Thyroid gland (tissue), 4 donors: ENCODE measurements around the gene CNKSR2. TPM values are rescaled to one million over a fixed set of nuclear protein-coding genes. Genes with fewer than 3 reads are reported as not detected.

Experiments
- DNase-seq, 2 donors: peaks; one replicate each; pipeline ENCODE4 v3.0.0-alpha.2; 2019
- H3K27ac ChIP-seq, 3 donors: fragments of 200-600 bp; sonication (generic); 1 replicate in 2 of 3; 2 replicates in 1 of 3; pipeline ENCODE4 v1.5.1; 2016 to 2019; ENCODE audit warnings: mild to moderate bottlenecking in 1 of 3, moderate library complexity in 1 of 3
- H3K27me3 ChIP-seq: fragments of 200-600 bp; sonication (generic); one replicate; pipeline ENCODE4 v1.5.1; 2019
- H3K36me3 ChIP-seq, 2 donors: fragments of 200-600 bp; sonication (generic); one replicate each; pipeline ENCODE4 v1.5.1; 2016 to 2019
- H3K4me1 ChIP-seq, 2 donors: fragments of 200-600 bp; sonication (generic); one replicate each; pipeline ENCODE4 v1.5.1; 2017 to 2019
- H3K4me3 ChIP-seq, 3 donors: fragments of 200-600 bp; sonication (generic); replicated peaks in 1 of 3; 1 replicate in 2 of 3; 2 replicates in 1 of 3; pipeline ENCODE4 v1.5.1; 2016; ENCODE audit warnings: mild to moderate bottlenecking in 1 of 3
- H3K9me3 ChIP-seq: fragments of 200-600 bp; sonication (generic); one replicate; pipeline ENCODE4 v1.5.1; 2017
- POLR2A ChIP-seq, 2 donors: fragments of 450-650 bp; IDR thresholded peaks; one replicate each; pipeline ENCODE4 v1.6.1; 2017; ENCODE audit warnings: antibody characterized with exemption in 2 of 2, mild to moderate bottlenecking in 2 of 2, moderate library complexity in 1 of 2
- WGBS, 2 donors: methylation state at CpG; one replicate each; pipeline ENCODE4 v1.1.5; 2017; 5-methylcytosine and 5-hydroxymethylcytosine counted together
- intact Hi-C: fragments of 100-400 bp; cut with DNase I; formaldehyde crosslinking; loops from one replicate; pipeline ENCODE4 v1.15.1; 2023
- total RNA-seq, 4 donors: library from RNA; depleted of rRNA; stranded (reverse); fragments of >200 nt; gene quantifications; one replicate each; pipeline ENCODE4 v1.2.3, GENCODE V29; 2016
- TF ChIP-seq, protein P1 (sequence below), 6 experiments: fragments of 200-600 bp in 3 of 6; fragments of 450-650 bp in 3 of 6; sonication (generic) in 3 of 6; IDR thresholded peaks; one replicate each; pipeline ENCODE4 v1.5.1; 2016 to 2019; ENCODE audit warnings: antibody characterized with exemption in 6 of 6, mild to moderate bottlenecking in 2 of 6, inconsistent platforms in 1 of 6, moderate library complexity in 1 of 6

The CNKSR2 gene
- total RNA-seq, 4 donors from 2014 or later, result 4.2 to 10.9 (median 7.3) TPM

DNA sequence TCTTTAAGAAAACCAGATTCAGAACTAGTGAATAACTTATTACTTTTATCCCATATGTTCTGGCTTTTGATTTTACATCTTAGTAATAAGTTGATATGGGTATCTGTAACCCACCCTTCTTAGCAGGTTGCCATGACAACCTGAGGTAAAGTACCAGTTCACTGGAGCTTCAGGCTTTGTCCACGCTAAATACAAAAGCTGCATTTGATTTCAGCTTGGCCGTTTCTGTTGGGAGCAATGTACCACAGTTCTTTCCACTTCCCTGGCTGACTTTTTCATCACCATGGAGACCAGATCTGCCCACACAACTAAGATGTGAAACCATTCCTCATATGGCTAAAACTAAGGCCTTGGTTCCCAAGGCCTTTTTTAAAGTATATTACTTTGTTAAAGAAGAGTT, 257.8 kb downstream of the CNKSR2 start:
- WGBS, 2 donors, result 35 to 55% methylated on average over 2 of the region's 2 CpGs
- H3K4me1 ChIP-seq, result no peaks in the 10 kb centered on the region
- no peak overlapping the region for H3K27ac ChIP-seq
- TF ChIP-seq, protein P1, sequence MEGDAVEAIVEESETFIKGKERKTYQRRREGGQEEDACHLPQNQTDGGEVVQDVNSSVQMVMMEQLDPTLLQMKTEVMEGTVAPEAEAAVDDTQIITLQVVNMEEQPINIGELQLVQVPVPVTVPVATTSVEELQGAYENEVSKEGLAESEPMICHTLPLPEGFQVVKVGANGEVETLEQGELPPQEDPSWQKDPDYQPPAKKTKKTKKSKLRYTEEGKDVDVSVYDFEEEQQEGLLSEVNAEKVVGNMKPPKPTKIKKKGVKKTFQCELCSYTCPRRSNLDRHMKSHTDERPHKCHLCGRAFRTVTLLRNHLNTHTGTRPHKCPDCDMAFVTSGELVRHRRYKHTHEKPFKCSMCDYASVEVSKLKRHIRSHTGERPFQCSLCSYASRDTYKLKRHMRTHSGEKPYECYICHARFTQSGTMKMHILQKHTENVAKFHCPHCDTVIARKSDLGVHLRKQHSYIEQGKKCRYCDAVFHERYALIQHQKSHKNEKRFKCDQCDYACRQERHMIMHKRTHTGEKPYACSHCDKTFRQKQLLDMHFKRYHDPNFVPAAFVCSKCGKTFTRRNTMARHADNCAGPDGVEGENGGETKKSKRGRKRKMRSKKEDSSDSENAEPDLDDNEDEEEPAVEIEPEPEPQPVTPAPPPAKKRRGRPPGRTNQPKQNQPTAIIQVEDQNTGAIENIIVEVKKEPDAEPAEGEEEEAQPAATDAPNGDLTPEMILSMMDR (IDR thresholded peaks at IDR 0.05), result no peak
- TF ChIP-seq POLR2A (IDR thresholded peaks at IDR 0.05), result no peak
- H3K4me3 ChIP-seq, result no peak overlapping the region
- no peaks in the 10 kb centered on the region for H3K9me3 ChIP-seq
- intact Hi-C loops, result no loop called here
- no peaks in the 10 kb centered on the region for H3K36me3 ChIP-seq
- no peak for DNase-seq
- no peaks in the 10 kb centered on the region for H3K27me3 ChIP-seq

DNA sequence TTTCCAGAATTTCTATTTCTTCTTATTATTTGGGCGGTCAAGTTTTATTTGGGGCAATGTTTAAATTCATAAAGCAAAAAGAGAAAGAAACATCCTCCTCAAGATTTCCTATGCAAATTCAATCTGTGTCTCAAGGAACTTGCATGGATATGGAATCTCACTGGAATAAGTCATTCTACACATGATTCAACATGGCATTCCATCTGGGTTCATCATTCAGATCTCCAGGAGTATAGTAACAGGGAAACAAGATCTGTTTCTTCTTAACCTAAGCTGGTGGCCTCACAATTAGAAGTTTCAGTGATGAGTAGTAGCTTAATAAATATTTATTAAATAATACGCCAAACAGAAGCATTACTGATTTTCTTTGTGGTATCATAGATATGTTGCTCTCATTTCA, 264.1 kb downstream of the CNKSR2 start:
- WGBS, 2 donors, result 98% methylated on average over 2 of the region's 2 CpGs
- no peak overlapping the region for H3K27ac ChIP-seq
- H3K27me3 ChIP-seq, result no peaks in the 10 kb centered on the region
- H3K4me1 ChIP-seq, result no peaks in the 10 kb centered on the region
- H3K9me3 ChIP-seq, result no peaks in the 10 kb centered on the region
- H3K36me3 ChIP-seq, result no peaks in the 10 kb centered on the region
- no peak for DNase-seq
- H3K4me3 ChIP-seq, result no peak overlapping the region
- intact Hi-C loops, result no loop called here
- TF ChIP-seq, protein P1 (IDR thresholded peaks at IDR 0.05), result no peak
- no peak for TF ChIP-seq POLR2A (IDR thresholded peaks at IDR 0.05)

DNA sequence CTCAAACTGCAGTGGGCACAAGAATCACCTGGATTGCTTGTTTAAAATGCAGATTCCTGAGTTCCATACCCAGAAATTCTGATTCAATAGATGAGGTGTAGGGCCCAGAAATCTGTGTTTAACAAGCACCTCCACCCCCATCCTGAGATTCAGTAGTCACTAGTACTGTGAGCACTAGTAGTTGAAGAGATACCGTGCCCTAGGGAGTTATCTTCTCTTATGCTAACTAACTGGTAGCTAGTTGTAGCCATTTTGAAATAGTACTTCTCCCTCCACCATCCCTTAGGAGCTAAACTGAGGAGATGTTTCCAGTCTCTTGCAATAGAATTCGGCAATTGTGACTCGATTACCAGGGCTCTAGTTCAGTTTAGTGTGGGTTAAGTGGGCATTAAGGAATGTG, 265.6 kb downstream of the CNKSR2 start:
- WGBS, 2 donors, result 90 to 95% methylated on average over 3 of the region's 3 CpGs

DNA sequence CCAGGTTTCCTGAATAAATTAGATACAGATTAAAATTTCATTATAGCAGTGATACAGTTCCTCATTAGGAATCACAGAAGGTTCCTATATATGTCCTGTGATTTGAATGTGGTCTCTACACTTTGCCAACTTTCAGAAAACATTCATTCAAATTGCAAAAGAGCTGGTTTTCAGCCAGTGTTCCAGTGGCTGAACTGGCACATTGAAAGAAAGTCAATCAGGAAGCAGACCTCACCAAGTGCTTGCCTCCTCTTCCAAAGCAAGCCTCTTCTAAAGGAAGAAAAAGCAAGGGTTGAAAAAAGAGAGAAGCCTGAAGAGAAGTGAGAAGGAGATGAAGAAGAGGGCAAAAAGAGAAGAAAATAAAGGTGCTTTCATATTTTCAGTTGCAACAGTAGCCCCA, 271.2 kb downstream of the CNKSR2 start:
- Histone ChIP-seq H3K9me3 (no peaks in the 10 kb centered on the region), H3K36me3 (no peaks in the 10 kb centered on the region), H3K4me1 (no peaks in the 10 kb centered on the region), H3K4me3 (no peak overlapping the region), H3K27me3 (no peaks in the 10 kb centered on the region), H3K27ac (no peak overlapping the region)
- intact Hi-C loops, result no loop called here
- TF ChIP-seq POLR2A (IDR thresholded peaks at IDR 0.05), result no peak
- TF ChIP-seq, protein P1 (IDR thresholded peaks at IDR 0.05), result no peak
- DNase-seq, result no peak

More for the DNA sequence above, 265.6 kb downstream of the CNKSR2 start:
- Histone ChIP-seq H3K27me3 (no peaks in the 10 kb centered on the region), H3K36me3 (no peaks in the 10 kb centered on the region), H3K4me3 (no peak overlapping the region), H3K9me3 (no peaks in the 10 kb centered on the region), H3K27ac (no peak overlapping the region), H3K4me1 (no peaks in the 10 kb centered on the region)
- no peak for DNase-seq
- TF ChIP-seq, protein P1 (IDR thresholded peaks at IDR 0.05), result no peak
- intact Hi-C loops, result no loop called here

DNA sequence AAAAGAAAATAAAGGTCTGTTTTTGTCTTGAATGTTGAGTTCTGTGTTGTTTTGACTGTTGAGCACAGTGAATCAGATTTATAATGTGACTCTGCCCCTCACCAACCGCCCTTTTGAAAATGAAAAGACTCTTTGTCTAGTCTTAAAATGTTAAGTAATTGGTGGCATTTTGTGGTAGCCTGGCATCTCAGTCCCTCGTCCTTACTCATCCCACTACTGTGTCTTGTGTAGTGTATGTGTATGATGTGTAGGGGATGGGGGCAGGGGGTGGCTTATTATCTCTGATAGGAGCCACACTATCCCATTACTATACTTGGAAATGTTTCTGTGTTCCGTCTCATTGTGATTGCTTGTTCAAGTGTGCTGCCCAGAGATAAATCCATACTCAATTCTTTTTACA, 271.7 kb downstream of the CNKSR2 start:
- WGBS, 2 donors, result 89 to 90% methylated on average over 3 of the region's 3 CpGs
- DNase-seq, result no peak
- no peaks in the 10 kb centered on the region for H3K27me3 ChIP-seq
- TF ChIP-seq POLR2A (IDR thresholded peaks at IDR 0.05), result no peak
- TF ChIP-seq, protein P1 (IDR thresholded peaks at IDR 0.05), result no peak
- H3K9me3 ChIP-seq, result no peaks in the 10 kb centered on the region
- intact Hi-C loops, result no loop called here
- no peak overlapping the region for H3K27ac ChIP-seq
- H3K4me3 ChIP-seq, result no peak overlapping the region
- no peaks in the 10 kb centered on the region for H3K36me3 ChIP-seq
- H3K4me1 ChIP-seq, result no peaks in the 10 kb centered on the region
